AG09319 (cell line): ENCODE results near the gene TANGO6.
"Not testable (repeated sequence)": the region's sequence is repeated elsewhere in the genome, so short reads cannot be mapped to it uniquely, and the experiment has no call there.

Source experiments
- DNase-seq: peaks from one replicate; pipeline ENCODE4 v3.0.0-alpha.2; 2010; ENCODE audit warnings: low read depth; ENCODE audit errors: extremely low read depth
- CTCF ChIP-seq: IDR thresholded peaks from 2 replicates; pipeline ENCODE4 v1.5.1; 2011; ENCODE audit warnings: low read depth, mild to moderate bottlenecking, inconsistent platforms, low read length, moderate library complexity

TANGO6 gene

GRCh38 chr16:69049603-69050375 is 206.5 kb downstream of the TANGO6 start:
- no peak for TF ChIP-seq CTCF
- DNase-seq, result no peak

- not testable (repeated sequence) for DNase-seq
Measured at GRCh38 chr16:69051517-69051830, 208.1 kb downstream of the TANGO6 start.

- TF ChIP-seq CTCF, result no peak
- no peak for DNase-seq
Measured at GRCh38 chr16:69055008-69055407, 211.7 kb downstream of the TANGO6 start.

GRCh38 chr16:69055980-69056379 is 212.6 kb downstream of the TANGO6 start:
- no peak for DNase-seq
- TF ChIP-seq CTCF, result no peak

GRCh38 chr16:69056421-69056820 is 213.1 kb downstream of the TANGO6 start:
- no peak for TF ChIP-seq CTCF

GRCh38 chr16:69057400-69058378 is 214.4 kb downstream of the TANGO6 start:
- DNase-seq, result no peak
- TF ChIP-seq CTCF, result no peak

More at GRCh38 chr16:69056421-69056820, 213.1 kb downstream of the TANGO6 start:
- DNase-seq, result no peak

GRCh38 chr16:69063491-69063890 is 220.2 kb downstream of the TANGO6 start:
- DNase-seq, result not testable (repeated sequence)

GRCh38 chr16:69064124-69064763 is 220.9 kb downstream of the TANGO6 start:
- no peak for DNase-seq
- no peak for TF ChIP-seq CTCF
